Fibroblast of lung (primary cell): ENCODE results near the gene FSTL5.

Source experiments
- CTCF ChIP-seq, 2 donors: IDR thresholded peaks in 1 of 2; conservative IDR thresholded peaks in 1 of 2; 1 replicate in 1 of 2; 2 replicates in 1 of 2; pipeline ENCODE4 v1.5.1; 2011 to 2012; ENCODE audit warnings: low read length in 2 of 2, control low read depth in 1 of 2, inconsistent platforms in 1 of 2, low read depth in 1 of 2, mild to moderate bottlenecking in 1 of 2
- EZH2 ChIP-seq: IDR thresholded peaks from 2 replicates; pipeline ENCODE4 v1.5.1; 2012; ENCODE audit warnings: low read length, control low read depth, mild to moderate bottlenecking; ENCODE audit errors: missing control alignments

- TF ChIP-seq EZH2 (no peak), CTCF (conservative IDR thresholded peaks at IDR 0.05 in 1 of 2, IDR thresholded peaks at IDR 0.05 in 1 of 2; ENCODE audit: low read depth in 1 of 2, low read length in 2 of 2) (no peak)
Measured at GRCh38 chr4:161650812-161651211, 513.0 kb downstream of the FSTL5 start.
